ENCODE results near the gene PDLIM1. TPM values are rescaled to one million over a fixed set of nuclear protein-coding genes. Genes with fewer than 3 reads are reported as not detected.

Gene PDLIM1
- total and polyA plus RNA-seq, 10 donors, result 101 to 225 (median 168) TPM

DNA sequence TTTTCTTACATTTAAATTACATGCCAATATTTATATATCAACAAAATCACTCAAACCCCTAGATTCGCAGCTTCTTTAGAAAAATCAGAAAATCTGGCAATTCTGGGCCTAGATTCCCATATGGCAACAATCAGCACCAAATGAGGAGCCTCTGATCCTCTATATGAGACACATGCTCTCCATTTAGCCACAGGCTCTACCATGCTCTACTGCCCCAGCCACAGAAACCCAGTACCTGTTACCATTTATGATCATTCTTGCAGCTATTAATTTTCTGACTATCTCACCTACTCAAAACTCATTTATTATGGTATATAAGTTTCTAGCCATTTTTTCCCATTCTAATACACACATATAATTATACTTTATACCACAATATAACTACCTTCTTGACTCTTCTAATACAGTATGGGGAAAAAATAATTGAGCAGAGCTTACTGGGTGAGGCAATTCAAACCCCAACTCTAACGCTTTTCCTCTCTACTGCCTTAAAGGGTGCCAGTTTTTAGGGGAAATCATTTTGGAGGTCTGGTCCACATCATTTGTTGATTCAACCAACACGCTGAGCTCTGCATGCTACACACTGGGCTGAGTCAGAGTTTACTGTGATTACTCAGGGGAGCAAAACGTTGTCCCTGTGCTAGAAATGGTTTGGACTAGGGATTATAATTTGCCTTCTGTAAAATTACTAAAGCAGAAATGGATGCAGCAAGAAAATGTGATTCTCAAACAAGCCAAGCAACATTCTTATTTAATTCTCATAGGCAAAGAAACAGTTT lies 11.6 kb downstream of the PDLIM1 start:
- intact Hi-C loops (cut with DNase I; ENCODE audit: low total_unique reads), result no loop called here
- no peak for DNase-seq
- TF ChIP-seq, protein P1, sequence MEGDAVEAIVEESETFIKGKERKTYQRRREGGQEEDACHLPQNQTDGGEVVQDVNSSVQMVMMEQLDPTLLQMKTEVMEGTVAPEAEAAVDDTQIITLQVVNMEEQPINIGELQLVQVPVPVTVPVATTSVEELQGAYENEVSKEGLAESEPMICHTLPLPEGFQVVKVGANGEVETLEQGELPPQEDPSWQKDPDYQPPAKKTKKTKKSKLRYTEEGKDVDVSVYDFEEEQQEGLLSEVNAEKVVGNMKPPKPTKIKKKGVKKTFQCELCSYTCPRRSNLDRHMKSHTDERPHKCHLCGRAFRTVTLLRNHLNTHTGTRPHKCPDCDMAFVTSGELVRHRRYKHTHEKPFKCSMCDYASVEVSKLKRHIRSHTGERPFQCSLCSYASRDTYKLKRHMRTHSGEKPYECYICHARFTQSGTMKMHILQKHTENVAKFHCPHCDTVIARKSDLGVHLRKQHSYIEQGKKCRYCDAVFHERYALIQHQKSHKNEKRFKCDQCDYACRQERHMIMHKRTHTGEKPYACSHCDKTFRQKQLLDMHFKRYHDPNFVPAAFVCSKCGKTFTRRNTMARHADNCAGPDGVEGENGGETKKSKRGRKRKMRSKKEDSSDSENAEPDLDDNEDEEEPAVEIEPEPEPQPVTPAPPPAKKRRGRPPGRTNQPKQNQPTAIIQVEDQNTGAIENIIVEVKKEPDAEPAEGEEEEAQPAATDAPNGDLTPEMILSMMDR (IDR thresholded peaks at IDR 0.05 in 8 of 11, conservative IDR thresholded peaks at IDR 0.05 in 3 of 11), result no peak
- TF ChIP-seq POLR2AphosphoS5 (IDR thresholded peaks at IDR 0.05), result no peak
- TF ChIP-seq POLR2A (IDR thresholded peaks at IDR 0.05), result no peak
- no peak overlapping the region for H3K4me3 ChIP-seq
- 75 to 87% (median 85%) methylated on average over 4 of the region's 4 CpGs for WGBS, 5 donors
- peaks cover 16 to 95% (median 69%) of the 10 kb centered on the region in 6 donors for H3K4me1 ChIP-seq
- H3K36me3 ChIP-seq, result no peaks in the 10 kb centered on the region
- no peaks in the 10 kb centered on the region for H3K27me3 ChIP-seq (replicated peaks in 1 of 7)
- H3K27ac ChIP-seq, result peak overlapping the region in 5 of 8 donors; percentile 42 to 88 (median 77)
- H3K9me3 ChIP-seq, result no peaks in the 10 kb centered on the region

DNA sequence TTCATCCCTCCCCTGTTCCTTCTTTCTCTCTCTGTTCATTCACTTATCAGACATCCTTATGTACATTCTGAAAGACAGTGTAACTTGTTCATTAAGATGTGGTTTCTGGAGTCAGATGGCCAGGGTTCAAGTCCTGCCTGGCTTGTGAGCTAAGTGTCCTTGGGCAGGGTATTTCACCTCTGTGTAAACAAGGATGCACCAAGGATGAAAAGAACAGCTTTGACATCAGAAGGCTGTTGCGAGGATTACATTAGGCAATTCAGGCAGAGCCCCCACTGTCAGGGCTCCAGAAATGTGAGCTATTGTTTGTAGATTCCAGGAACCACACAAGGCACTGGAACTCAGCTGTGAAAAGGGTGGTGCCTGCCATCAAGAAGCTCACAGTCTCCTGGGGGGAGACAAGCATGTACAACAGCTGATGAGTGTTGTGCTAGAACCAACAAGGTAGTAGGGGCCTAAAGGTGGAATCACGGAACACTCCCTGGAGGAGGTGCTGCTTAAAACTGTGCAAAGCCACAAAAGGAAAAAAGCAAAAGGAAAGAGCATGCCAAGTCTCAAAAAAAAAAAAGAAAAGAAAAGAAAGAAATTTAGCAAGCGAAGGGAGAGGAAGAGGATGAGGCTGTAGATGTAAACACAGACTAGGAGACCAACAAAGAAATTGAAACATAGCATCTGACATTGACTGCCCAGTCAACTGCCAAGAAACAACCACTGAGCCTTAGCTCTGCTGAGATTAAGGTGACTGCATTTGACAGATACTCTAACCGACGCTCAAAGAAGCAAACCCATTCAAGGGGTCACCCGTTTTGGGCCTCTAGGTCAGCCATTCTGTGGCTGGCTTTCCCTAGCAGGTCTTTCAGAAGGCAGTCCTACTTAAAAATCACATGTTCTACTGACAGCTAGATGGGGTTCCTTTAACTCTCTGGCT lies 12.5 kb downstream of the PDLIM1 start:
- peaks cover 16 to 96% (median 73%) of the 10 kb centered on the region in 6 donors for H3K4me1 ChIP-seq
- no peak overlapping the region for H3K4me3 ChIP-seq
- intact Hi-C loops (cut with DNase I; ENCODE audit: low total_unique reads), result no loop called here
- no peak for DNase-seq
- WGBS, 5 donors, result 81 to 89% (median 83%) methylated on average over 6 of the region's 6 CpGs
- no peaks in the 10 kb centered on the region for H3K36me3 ChIP-seq
- H3K27ac ChIP-seq, result peak overlapping the region in 6 of 8 donors; percentile 31 to 88 (median 77)
- H3K9me3 ChIP-seq, result no peaks in the 10 kb centered on the region
- H3K27me3 ChIP-seq (replicated peaks in 1 of 7), result no peaks in the 10 kb centered on the region
- TF ChIP-seq POLR2A (IDR thresholded peaks at IDR 0.05) (no peak), POLR2AphosphoS5 (IDR thresholded peaks at IDR 0.05) (peak in 1 of 3 donors; percentile 22)

DNA sequence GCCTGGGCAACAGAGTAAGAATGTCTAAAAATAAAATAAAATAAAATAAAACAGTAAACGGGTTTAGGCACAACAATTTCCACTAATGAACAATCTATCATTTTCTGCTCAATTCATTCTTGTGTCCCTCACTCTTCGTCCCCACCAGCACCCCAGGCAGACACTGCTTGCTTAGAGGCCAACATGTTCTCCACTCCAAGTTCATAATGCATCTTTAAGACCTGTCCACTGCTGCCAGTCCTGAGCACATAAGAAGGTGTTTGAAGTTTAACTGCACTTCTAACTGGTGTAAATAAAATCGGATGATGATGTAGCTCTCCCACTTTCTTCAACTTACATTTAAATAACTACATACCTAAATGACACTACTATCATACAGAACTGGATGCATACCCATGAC lies 13.2 kb downstream of the PDLIM1 start:
- WGBS, 5 donors, result 82 to 94% (median 85%) methylated on average over 3 of the region's 3 CpGs
- H3K36me3 ChIP-seq, result no peaks in the 10 kb centered on the region
- H3K4me3 ChIP-seq, result no peak overlapping the region
- DNase-seq, result no peak
- peak overlapping the region in 6 of 8 donors; percentile 64 to 88 (median 77) for H3K27ac ChIP-seq
- peaks cover 16 to 97% (median 76%) of the 10 kb centered on the region in 6 donors for H3K4me1 ChIP-seq
- TF ChIP-seq POLR2AphosphoS5 (IDR thresholded peaks at IDR 0.05) (no peak), POLR2A (IDR thresholded peaks at IDR 0.05) (no peak)
- TF ChIP-seq, protein P1 (IDR thresholded peaks at IDR 0.05 in 8 of 11, conservative IDR thresholded peaks at IDR 0.05 in 3 of 11), result no peak
- no peaks in the 10 kb centered on the region for H3K27me3 ChIP-seq (replicated peaks in 1 of 7)
- no peaks in the 10 kb centered on the region for H3K9me3 ChIP-seq
- intact Hi-C loops (cut with DNase I; ENCODE audit: low total_unique reads), result no loop called here

- Histone ChIP-seq H3K4me1 (peaks cover 16 to 98% (median 76%) of the 10 kb centered on the region in 6 donors), H3K27me3 (replicated peaks in 1 of 7) (no peaks in the 10 kb centered on the region), H3K4me3 (no peak overlapping the region), H3K27ac (peak overlapping the region in 6 of 8 donors; percentile 64 to 88 (median 77)), H3K36me3 (no peaks in the 10 kb centered on the region), H3K9me3 (no peaks in the 10 kb centered on the region)
- intact Hi-C loops (cut with DNase I; ENCODE audit: low total_unique reads), result no loop called here
- 33 to 88% (median 62%) methylated on average over 1 of the region's 1 CpG for WGBS, 5 donors
- no peak for DNase-seq
- TF ChIP-seq, protein P1 (IDR thresholded peaks at IDR 0.05 in 8 of 11, conservative IDR thresholded peaks at IDR 0.05 in 3 of 11), result no peak
- TF ChIP-seq POLR2A (IDR thresholded peaks at IDR 0.05) (no peak), POLR2AphosphoS5 (IDR thresholded peaks at IDR 0.05) (no peak)
Measured at GRCh38 chr10:95277201-95277570, 13.6 kb downstream of the PDLIM1 start.
